Muscle of back (tissue), 11 donors: Measurements from ENCODE around the gene FOXA2. TPM values are rescaled to one million over a fixed set of nuclear protein-coding genes. Genes with fewer than 3 reads are reported as not detected.

Source experiments
- DNase-seq, 3 donors: peaks; one replicate each; pipeline versions ENCODE4 v3.0.0 to v3.0.0-alpha.2; 2013
- polyA plus RNA-seq, 10 donors: library from polyadenylated mRNA; unstranded; fragments of 120-200 nt; gene quantifications; one replicate each; pipeline ENCODE4 v1.2.1, GENCODE V29; 2013; ENCODE audit not compliant: insufficient read length in 10 of 10

The FOXA2 gene
- polyA plus RNA-seq, 10 donors = not detected

- no peak for DNase-seq
These were observed 43.5 kb downstream of the FOXA2 start for GRCh38 chr20:22540832-22541231.

- DNase-seq = no peak
These were observed 47.2 kb downstream of the FOXA2 start for GRCh38 chr20:22536956-22537756.

- no peak for DNase-seq
These were observed 48.1 kb downstream of the FOXA2 start for GRCh38 chr20:22536141-22536828.

GRCh38 chr20:22535483-22535882, 48.9 kb downstream of the FOXA2 start:
- no peak for DNase-seq

- DNase-seq = no peak
These were observed 50.3 kb downstream of the FOXA2 start for GRCh38 chr20:22533823-22534751.

GRCh38 chr20:22532598-22532997, 51.8 kb downstream of the FOXA2 start:
- DNase-seq = no peak

GRCh38 chr20:22531756-22532155, 52.6 kb downstream of the FOXA2 start:
- no peak for DNase-seq

GRCh38 chr20:22531056-22531615, 53.2 kb downstream of the FOXA2 start:
- no peak for DNase-seq
